Breast epithelium (tissue), 3 donors: ENCODE measurements around the gene SCAP.

Source experiments
- POLR2A ChIP-seq: fragments of 450-650 bp; IDR thresholded peaks from one replicate; pipeline ENCODE4 v1.6.1; 2016; ENCODE audit warnings: antibody characterized with exemption, mild to moderate bottlenecking, moderate library complexity
- POLR2AphosphoS5 ChIP-seq, 3 donors: sonication (generic); formaldehyde crosslinking; IDR thresholded peaks; one replicate each; pipeline ENCODE4 v1.6.1; 2017; ENCODE audit warnings: antibody characterized with exemption in 3 of 3
- TF ChIP-seq, protein P1 (sequence below), 3 donors: fragments of 450-650 bp; IDR thresholded peaks; one replicate each; pipeline ENCODE4 v1.5.1; 2016 to 2017; ENCODE audit warnings: antibody characterized with exemption in 3 of 3, mild to moderate bottlenecking in 3 of 3, moderate library complexity in 3 of 3

GRCh38 chr3:47365213-47366153 lies 110.3 kb downstream of the SCAP start:
- TF ChIP-seq, protein P1, sequence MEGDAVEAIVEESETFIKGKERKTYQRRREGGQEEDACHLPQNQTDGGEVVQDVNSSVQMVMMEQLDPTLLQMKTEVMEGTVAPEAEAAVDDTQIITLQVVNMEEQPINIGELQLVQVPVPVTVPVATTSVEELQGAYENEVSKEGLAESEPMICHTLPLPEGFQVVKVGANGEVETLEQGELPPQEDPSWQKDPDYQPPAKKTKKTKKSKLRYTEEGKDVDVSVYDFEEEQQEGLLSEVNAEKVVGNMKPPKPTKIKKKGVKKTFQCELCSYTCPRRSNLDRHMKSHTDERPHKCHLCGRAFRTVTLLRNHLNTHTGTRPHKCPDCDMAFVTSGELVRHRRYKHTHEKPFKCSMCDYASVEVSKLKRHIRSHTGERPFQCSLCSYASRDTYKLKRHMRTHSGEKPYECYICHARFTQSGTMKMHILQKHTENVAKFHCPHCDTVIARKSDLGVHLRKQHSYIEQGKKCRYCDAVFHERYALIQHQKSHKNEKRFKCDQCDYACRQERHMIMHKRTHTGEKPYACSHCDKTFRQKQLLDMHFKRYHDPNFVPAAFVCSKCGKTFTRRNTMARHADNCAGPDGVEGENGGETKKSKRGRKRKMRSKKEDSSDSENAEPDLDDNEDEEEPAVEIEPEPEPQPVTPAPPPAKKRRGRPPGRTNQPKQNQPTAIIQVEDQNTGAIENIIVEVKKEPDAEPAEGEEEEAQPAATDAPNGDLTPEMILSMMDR (IDR thresholded peaks at IDR 0.05): no peak
- TF ChIP-seq POLR2A (no peak), POLR2AphosphoS5 (IDR thresholded peaks at IDR 0.05) (no peak)
